ENCODE data around the gene ADARB2. TPM values are rescaled to one million over a fixed set of nuclear protein-coding genes. Genes with fewer than 3 reads are reported as not detected.

ADARB2 gene
- total and polyA plus RNA-seq, 4 donors = 0.55 to 0.70 (median 0.59) TPM; not detected in 1

DNA sequence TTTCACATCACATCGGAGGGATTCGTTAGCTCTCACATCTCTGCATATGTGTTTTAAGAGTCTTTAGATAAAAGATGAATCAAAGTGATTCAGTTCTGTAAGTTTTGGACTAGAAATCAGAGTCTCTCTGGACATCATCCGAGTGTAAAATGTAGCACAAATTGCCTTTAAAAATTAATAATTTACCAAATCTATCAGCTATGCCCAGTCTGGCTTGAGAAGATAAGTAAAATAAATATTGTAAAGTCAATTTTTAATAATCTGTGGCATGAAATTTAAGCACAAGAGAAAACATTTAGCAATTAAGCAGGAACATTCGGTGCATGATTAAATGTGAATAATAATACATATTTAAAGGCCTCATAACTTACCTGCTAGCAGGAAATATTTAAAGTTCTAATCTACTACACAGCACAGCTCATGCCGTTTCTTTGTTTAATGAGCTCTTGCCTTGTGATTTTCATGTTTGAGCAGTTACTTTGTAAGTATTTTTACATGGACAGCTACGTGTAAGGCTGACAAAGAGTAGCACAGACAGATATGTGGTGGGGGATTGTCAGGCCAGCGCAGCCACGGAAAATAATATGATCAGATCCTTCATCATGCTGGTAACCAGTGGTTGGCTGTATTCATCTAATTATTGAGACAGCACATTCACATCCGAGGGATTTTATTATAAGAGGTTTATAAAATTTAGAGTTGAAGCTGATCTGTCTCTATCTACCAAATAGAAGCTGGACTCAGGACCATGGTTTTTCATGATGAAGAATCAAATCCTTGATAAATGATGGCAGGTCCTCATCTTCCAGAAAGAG, 317.3 kb downstream of the ADARB2 start:
- Histone ChIP-seq H3K9ac (ENCODE audit: low read depth in 1 of 2, low read length in 2 of 2) (no peak overlapping the region), H3K4me3 (ENCODE audit: low read depth in 1 of 3, low read length in 3 of 3) (no peak overlapping the region), H3K27ac (ENCODE audit: low read depth in 1 of 2, low read length in 2 of 2) (no peak overlapping the region), H3K36me3 (ENCODE audit: control insufficient read depth in 4 of 4, insufficient read depth in 3 of 4, low read depth in 1 of 4, low read length in 3 of 4) (no peaks in the 10 kb centered on the region), H3K9me3 (ENCODE audit: control insufficient read depth in 4 of 4, low read length in 3 of 4) (no peaks in the 10 kb centered on the region), H3K4me1 (ENCODE audit: control insufficient read depth in 4 of 4, insufficient read depth in 4 of 4, low read length in 3 of 4) (peaks cover 2 to 15% (median 14%) of the 10 kb centered on the region in 4 donors), H3K27me3 (ENCODE audit: control insufficient read depth in 4 of 4, insufficient read depth in 4 of 4, low read length in 3 of 4) (peaks cover 0 to 30% (median 3%) of the 10 kb centered on the region in 4 donors)
- WGBS = 46% methylated on average over 9 of the region's 9 CpGs
- TF ChIP-seq CTCF (IDR thresholded peaks at IDR 0.05; ENCODE audit: low read depth, low read length, missing input control) (no peak), GABPA (IDR thresholded peaks at IDR 0.05 in 1 of 2, conservative IDR thresholded peaks at IDR 0.05 in 1 of 2) (no peak), REST (IDR thresholded peaks at IDR 0.05) (no peak), FOXA2 (IDR thresholded peaks at IDR 0.05) (no peak), JUND (IDR thresholded peaks at IDR 0.05) (no peak), FOXA1 (IDR thresholded peaks at IDR 0.05) (no peak), YY1 (IDR thresholded peaks at IDR 0.05) (no peak), RAD21 (IDR thresholded peaks at IDR 0.05) (no peak), HNF4A (conservative IDR thresholded peaks at IDR 0.05) (no peak), HNF4G (IDR thresholded peaks at IDR 0.05) (no peak), SP1 (IDR thresholded peaks at IDR 0.05) (no peak), RXRA (IDR thresholded peaks at IDR 0.05) (no peak)
- TF ChIP-seq, protein P1, sequence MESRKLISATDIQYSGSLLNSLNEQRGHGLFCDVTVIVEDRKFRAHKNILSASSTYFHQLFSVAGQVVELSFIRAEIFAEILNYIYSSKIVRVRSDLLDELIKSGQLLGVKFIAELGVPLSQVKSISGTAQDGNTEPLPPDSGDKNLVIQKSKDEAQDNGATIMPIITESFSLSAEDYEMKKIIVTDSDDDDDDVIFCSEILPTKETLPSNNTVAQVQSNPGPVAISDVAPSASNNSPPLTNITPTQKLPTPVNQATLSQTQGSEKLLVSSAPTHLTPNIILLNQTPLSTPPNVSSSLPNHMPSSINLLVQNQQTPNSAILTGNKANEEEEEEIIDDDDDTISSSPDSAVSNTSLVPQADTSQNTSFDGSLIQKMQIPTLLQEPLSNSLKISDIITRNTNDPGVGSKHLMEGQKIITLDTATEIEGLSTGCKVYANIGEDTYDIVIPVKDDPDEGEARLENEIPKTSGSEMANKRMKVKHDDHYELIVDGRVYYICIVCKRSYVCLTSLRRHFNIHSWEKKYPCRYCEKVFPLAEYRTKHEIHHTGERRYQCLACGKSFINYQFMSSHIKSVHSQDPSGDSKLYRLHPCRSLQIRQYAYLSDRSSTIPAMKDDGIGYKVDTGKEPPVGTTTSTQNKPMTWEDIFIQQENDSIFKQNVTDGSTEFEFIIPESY (IDR thresholded peaks at IDR 0.05) = no peak
- TF ChIP-seq, protein P2, sequence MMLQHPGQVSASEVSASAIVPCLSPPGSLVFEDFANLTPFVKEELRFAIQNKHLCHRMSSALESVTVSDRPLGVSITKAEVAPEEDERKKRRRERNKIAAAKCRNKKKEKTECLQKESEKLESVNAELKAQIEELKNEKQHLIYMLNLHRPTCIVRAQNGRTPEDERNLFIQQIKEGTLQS (IDR thresholded peaks at IDR 0.05) = no peak
- TF ChIP-seq, protein P3, sequence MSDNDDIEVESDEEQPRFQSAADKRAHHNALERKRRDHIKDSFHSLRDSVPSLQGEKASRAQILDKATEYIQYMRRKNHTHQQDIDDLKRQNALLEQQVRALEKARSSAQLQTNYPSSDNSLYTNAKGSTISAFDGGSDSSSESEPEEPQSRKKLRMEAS (IDR thresholded peaks at IDR 0.05) = no peak
- DNase-seq (ENCODE audit: low spot score) = no peak
